ENCODE data around the gene CYB561A3. TPM values are rescaled to one million over a fixed set of nuclear protein-coding genes. Genes with fewer than 3 reads are reported as not detected.

CYB561A3 gene
- total RNA-seq, 1 experiment from 2014 or later: 21.7 TPM

- no peaks in the 10 kb centered on the region for H3K9me3 ChIP-seq (ENCODE audit: control insufficient read depth, low read depth, low read length)
- no peak overlapping the region for H3K27ac Mint-ChIP-seq
- no peak overlapping the region for H3K27ac ChIP-seq (ENCODE audit: insufficient read length, low read depth, low read length)
- H3K9me3 Mint-ChIP-seq: no peaks in the 10 kb centered on the region; a peak in 1 of 5 replicates
- no peaks in the 10 kb centered on the region for H3K27me3 ChIP-seq (ENCODE audit: insufficient read depth, low read length)
- H3K18ac ChIP-seq (ENCODE audit: insufficient read length, low read depth, low read length): no peak overlapping the region
- no peak overlapping the region for H4K91ac ChIP-seq (ENCODE audit: insufficient read length, low read depth, low read length)
- no peak overlapping the region for H2AK5ac ChIP-seq (ENCODE audit: insufficient read length, low read length)
- no peak overlapping the region for H2BK15ac ChIP-seq (ENCODE audit: low read depth, low read length)
- H2BK5ac ChIP-seq (ENCODE audit: insufficient read length, low read length): no peak overlapping the region
- H4K5ac ChIP-seq (ENCODE audit: insufficient read length, low read depth, low read length): no peak overlapping the region
- no peak overlapping the region for H3T11ph ChIP-seq (ENCODE audit: low read length)
- H2BK20ac ChIP-seq (ENCODE audit: low read depth, low read length, poor library complexity, severe bottlenecking): no peak overlapping the region
- H3K4me2 ChIP-seq (ENCODE audit: insufficient read depth, insufficient read length, low read length): no peak overlapping the region
- no peak overlapping the region for H3K56ac ChIP-seq (ENCODE audit: insufficient read length, low read depth, low read length)
- WGBS (ENCODE audit: extremely low coverage, insufficient read length, low lambda C conversion rate): no CpG with 5 or more reads among the region's 15 CpGs
- no peak overlapping the region for H3K23ac ChIP-seq (ENCODE audit: insufficient read length, low read depth, low read length)
- no peak overlapping the region for H2BK120ac ChIP-seq (ENCODE audit: low read depth, low read length, poor library complexity, severe bottlenecking)
- peaks cover 22 to 26% of the 10 kb centered on the region in 2 experiments for H3K4me1 Mint-ChIP-seq
- H3K27me3 Mint-ChIP-seq (ENCODE audit: low read depth): no peaks in the 10 kb centered on the region
- H3K4me3 Mint-ChIP-seq: no peak overlapping the region
- H3K4ac ChIP-seq (ENCODE audit: low read depth, low read length): no peak overlapping the region
- no peaks in the 10 kb centered on the region for H4K20me1 ChIP-seq (ENCODE audit: control insufficient read depth, insufficient read depth, insufficient read length)
- no peaks in the 10 kb centered on the region for H3K79me2 ChIP-seq (ENCODE audit: insufficient read depth, low read length)
- H4K8ac ChIP-seq (replicated peaks; ENCODE audit: insufficient read length, low read depth, low read length): no peak overlapping the region
- no peak overlapping the region for H3K14ac ChIP-seq (ENCODE audit: insufficient read depth, low read length)
- H3K79me1 ChIP-seq (ENCODE audit: insufficient read depth, low read depth, low read length, poor library complexity, severe bottlenecking): no peaks in the 10 kb centered on the region
- no peak for TF ChIP-seq CTCF (conservative IDR thresholded peaks at IDR 0.05)
- DNase-seq: no peak
- no peak overlapping the region for H3K9ac ChIP-seq (ENCODE audit: extremely low read depth, insufficient read length, low read length)
- peaks cover 4 to 40% (median 29%) of the 10 kb centered on the region in 3 experiments for H3K36me3 Mint-ChIP-seq (ENCODE audit: insufficient read depth in 1 of 3, low read depth in 3 of 3)
- peaks cover 7% of the 10 kb centered on the region for H3K23me2 ChIP-seq (ENCODE audit: insufficient read length, low read depth, low read length, poor library complexity, severe bottlenecking)
- no peak overlapping the region for H2BK12ac ChIP-seq (ENCODE audit: insufficient read length, low read depth, low read length)
- H3K4me1 ChIP-seq (ENCODE audit: insufficient read depth, low read length): no peaks in the 10 kb centered on the region; the same call in 1 of the 2 replicates
- H2AFZ ChIP-seq (ENCODE audit: low read length): no peak overlapping the region
These were observed 23.8 kb downstream of the CYB561A3 start for GRCh38 chr11:61337706-61338470.
